Inflammatory macrophage treated with lipopolysaccharide for 1 hour (primary cell): ENCODE results near the gene MT3.
A peak's percentile ranks its signal among the peaks of the same experiment; 100 is the strongest.
"Not testable (repeated sequence)": the region's sequence is repeated elsewhere in the genome, so short reads cannot be mapped to it uniquely, and the experiment has no call there.

Experiments
- DNase-seq, 2 donors: peaks; one replicate each; pipeline ENCODE4 v3.0.0-alpha.2; 2020 to 2022

Gene MT3

GRCh38 chr16:56580391-56581048 lies 8.8 kb upstream of the MT3 start:
- no peak for DNase-seq

GRCh38 chr16:56582911-56583310 lies 6.4 kb upstream of the MT3 start:
- DNase-seq = not testable (repeated sequence)

GRCh38 chr16:56583351-56584168 lies 5.8 kb upstream of the MT3 start:
- no peak for DNase-seq

- DNase-seq = no peak
These were observed 5.1 kb upstream of the MT3 start for GRCh38 chr16:56584276-56584675.

DNA sequence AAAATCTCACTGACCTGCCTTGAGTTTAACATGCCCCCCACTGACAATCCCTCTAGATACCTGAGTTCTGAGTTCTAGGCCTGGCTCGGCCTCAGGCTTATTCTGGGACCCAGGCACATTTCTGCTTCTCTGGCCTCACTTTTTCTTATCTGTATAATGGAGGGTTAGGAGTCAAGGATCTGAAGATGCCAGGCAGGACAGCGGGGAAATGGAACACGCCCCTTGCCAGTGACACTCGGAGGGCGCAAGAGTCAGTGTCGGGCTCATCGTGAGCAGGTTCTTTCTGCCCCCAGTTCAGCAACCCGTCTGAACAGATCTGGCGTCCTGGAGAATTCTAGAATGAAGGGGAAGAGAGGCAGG lies 567 bp upstream of the MT3 start:
- DNase-seq = no peak

DNA sequence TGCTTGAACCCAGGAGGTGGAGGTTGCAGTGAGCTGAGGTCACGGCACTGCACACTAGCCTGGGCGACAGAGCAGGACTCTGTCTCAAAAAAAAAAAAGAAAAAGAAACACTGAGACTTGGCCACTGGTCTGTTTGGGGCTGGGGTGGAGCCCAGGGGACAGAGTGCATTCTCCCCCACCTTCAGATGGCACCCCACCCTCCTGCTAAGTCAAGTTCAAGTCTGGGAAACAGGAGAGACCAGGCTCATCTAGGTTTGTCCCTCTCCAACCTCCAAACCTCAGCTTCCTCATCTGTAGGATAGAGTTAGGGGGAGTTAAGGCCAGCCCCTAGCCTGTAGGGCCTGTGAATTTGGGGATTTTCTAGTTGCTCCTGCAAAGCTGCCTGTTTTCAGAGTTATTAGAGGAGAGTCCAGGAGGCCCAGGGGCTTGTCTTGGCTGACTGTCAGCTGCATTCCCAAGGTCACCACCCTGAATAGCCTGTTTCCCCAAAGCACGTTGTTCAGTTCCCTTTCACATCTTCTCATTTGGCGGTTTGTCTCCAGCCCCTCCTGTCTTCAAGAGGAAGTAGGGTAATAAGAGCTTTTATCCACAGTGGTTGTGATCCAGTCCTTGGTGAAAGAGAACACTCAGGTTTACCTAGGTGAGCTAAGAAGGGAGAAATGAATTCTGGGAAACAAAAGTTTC lies 2.2 kb downstream of the MT3 start:
- peak; percentile 18 to 31 for DNase-seq

DNA sequence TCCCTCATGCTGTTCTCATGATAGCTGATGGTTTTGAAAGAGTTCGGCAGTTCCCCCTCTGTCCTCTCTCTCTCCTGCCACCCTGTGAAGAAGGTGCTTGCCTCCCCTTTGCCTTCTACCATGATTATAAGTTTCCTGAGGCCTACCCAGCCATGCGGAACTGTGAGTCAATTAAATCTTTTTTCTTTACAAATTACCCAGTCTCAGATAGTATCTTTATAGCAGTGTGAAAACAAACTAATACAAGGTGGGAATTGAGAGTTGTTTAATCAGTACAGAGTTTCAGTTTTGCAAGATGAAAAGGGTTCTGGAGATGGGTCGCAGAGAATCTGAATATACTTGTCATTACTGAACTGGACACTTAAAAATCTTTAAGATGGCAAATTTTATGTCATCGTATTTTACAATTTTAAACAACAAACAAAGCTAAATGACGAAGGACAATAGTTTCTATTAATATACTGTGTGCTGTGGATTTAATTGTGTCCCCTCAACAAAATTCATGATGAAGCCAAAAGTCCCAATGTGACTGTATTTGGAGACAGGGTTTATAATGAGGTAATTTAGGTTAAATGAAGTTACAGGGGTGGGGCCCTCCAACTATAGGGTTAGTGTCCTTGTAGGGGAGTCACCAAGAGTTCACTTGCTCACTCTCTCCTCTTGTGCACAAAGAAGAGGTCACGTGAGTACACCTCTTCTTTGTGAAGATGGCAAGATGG lies 4.4 kb downstream of the MT3 start:
- DNase-seq = no peak

- no peak for DNase-seq
These were observed 4.9 kb downstream of the MT3 start for GRCh38 chr16:56594292-56594619.

DNA sequence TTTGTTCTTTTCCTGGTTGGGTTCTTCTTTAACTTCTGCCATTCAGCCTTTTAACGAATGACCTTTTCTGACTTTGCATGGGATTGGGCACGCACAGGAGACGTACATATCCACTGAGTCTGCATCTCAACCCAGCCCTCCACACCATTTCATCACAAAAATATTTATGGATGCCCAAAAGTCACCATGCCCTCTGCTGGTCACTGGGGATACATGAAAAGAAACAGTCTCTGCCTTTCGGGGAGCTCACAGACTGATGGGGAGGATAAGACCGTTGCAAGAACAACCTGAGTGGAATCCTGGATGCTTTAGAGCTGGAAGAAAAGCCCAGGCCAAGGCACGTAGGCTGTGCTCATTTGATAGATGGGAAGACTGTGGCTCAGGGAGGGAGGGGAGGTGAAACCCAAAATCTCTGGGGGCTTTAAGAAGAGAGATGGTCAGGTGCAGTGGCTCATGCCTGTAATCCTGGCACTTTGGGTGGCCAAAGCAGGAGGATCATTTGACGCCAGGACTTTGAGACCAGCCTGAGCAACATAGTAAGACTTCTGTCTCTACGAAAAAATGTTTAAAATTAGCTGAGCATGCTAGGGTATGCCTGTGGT lies 11.2 kb downstream of the MT3 start:
- peak; percentile 48 to 72 for DNase-seq

- DNase-seq = no peak
These were observed 12.0 kb downstream of the MT3 start for GRCh38 chr16:56601325-56601724.

DNA sequence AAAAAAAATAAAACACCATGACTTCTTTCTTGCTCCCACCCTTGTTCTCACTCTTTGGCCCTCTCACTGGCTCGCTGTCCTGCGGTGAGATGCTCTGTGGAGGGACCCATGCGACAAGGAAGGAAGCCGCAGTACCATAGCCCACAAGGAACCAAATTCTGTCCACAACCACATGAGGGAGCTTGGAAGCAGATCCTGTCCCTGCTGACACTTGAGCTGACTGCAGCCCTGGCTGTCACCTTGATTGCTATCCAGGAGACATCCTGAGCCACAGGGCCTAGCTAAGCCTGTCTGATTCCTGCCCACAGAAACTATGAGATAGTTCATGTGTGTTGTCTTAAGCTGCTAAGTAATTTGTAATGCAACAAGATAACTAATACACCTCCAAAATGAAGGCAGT lies 14.3 kb downstream of the MT3 start:
- peak; percentile 47 to 65 for DNase-seq

GRCh38 chr16:56604966-56605365 lies 15.6 kb downstream of the MT3 start:
- DNase-seq = no peak

GRCh38 chr16:56605475-56605874 lies 16.1 kb downstream of the MT3 start:
- DNase-seq = no peak

- no peak for DNase-seq
These were observed 16.7 kb downstream of the MT3 start for GRCh38 chr16:56606071-56606475.

GRCh38 chr16:56606476-56607108 lies 17.3 kb downstream of the MT3 start:
- DNase-seq = no peak

- DNase-seq = peak in 1 of 2 donors; percentile 62
These were observed 17.8 kb downstream of the MT3 start for GRCh38 chr16:56607109-56607618.

- no peak for DNase-seq
These were observed 18.3 kb downstream of the MT3 start for GRCh38 chr16:56607675-56608042.

DNA sequence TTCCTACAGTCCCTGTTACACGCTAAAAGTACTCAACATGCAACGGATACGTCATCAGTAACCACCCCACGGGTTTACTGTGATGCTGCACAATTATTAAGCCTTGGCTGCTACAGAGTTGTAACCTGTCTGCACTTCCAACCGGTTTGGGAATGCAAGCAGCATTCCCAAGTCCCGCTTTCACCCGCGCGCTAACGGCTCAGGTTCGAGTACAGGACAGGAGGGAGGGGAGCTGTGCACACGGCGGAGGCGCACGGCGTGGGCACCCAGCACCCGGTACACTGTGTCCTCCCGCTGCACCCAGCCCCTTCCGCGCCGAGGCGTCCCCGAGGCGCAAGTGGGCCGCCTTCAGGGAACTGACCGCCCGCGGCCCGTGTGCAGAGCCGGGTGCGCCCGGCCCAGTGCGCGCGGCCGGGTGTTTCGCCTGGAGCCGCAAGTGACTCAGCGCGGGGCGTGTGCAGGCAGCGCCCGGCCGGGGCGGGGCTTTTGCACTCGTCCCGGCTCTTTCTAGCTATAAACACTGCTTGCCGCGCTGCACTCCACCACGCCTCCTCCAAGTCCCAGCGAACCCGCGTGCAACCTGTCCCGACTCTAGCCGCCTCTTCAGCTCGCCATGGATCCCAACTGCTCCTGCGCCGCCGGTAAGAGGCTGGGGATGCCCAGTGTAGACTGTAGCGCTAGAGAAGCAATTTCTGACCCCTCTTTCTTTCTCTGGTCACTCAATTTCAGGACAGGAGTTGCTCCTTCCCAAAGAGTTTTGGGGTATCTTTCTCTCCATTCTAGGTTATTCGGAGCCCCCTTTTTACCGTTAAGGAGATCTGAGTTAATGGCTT lies 18.9 kb downstream of the MT3 start, which contains the start of gene MT2A:
Gene MT2A (plus strand): TSS at position 542 of the 833 bp plus-strand sequence. CDS start 72 bp downstream, at position 614.
- DNase-seq = peak; percentile 96

GRCh38 chr16:56608876-56609462 lies 19.6 kb downstream of the MT3 start:
- no peak for DNase-seq

DNA sequence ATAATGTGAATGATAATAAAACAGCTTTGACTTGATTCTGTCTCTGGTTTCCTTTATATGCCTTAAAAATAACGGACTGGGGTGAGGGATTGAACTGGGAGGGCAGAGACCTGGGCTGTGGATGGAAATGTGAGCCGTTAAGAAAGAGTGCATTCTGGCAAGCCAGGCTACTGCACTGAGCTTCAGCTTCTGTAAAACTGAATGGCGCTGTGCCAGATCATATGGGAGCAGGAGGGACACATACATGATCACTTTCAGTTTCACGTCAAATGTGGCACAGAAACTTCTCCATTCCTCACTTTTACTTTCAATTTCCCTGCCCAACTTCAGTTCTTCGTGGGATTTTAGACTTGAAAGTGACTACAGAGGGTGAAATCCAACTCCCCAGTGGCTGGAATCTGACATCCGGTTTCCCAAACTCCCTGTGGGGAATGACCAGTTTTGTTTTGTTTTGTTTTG lies 20.2 kb downstream of the MT3 start:
- DNase-seq = peak; percentile 96 to 99
